ENCODE results near the gene HBS1L. TPM values are rescaled to one million over a fixed set of nuclear protein-coding genes. Genes with fewer than 3 reads are reported as not detected.
A peak's percentile ranks its signal among the peaks of the same experiment; 100 is the strongest.

The HBS1L gene
- total and polyA plus RNA-seq, 9 of the 15 experiments (the other 6 are each of a cell fraction or from before 2014, with no cell fraction given), result 101 to 199 (median 145) TPM

GRCh38 chr6:134956676-134957075 is 97.9 kb downstream of the HBS1L start:
- Histone ChIP-seq H3K4me1 (replicated peaks in 1 of 2; ENCODE audit: control insufficient read depth in 2 of 2, insufficient read depth in 2 of 2, low read length in 2 of 2) (no peaks in the 10 kb centered on the region), H3K27me3 (ENCODE audit: control insufficient read depth in 2 of 2, insufficient read depth in 2 of 2, low read length in 2 of 2) (no peaks in the 10 kb centered on the region), H3K9me1 (ENCODE audit: control insufficient read depth, insufficient read depth, low read length) (no peaks in the 10 kb centered on the region), H4K20me1 (replicated peaks; ENCODE audit: control insufficient read depth, insufficient read depth, low read length) (no peaks in the 10 kb centered on the region), H2AFZ (ENCODE audit: low read depth, low read length) (no peak overlapping the region), H3K9ac (ENCODE audit: insufficient read depth in 1 of 2, low read depth in 2 of 2, low read length in 2 of 2) (no peak overlapping the region), H3K27ac (ENCODE audit: extremely low read depth, low read depth, low read length) (no peak overlapping the region), H3K4me2 (ENCODE audit: insufficient read depth, low read length) (no peak overlapping the region), H3K79me2 (ENCODE audit: control insufficient read depth, insufficient read depth, low read length) (no peaks in the 10 kb centered on the region), H3K4me3 (no peak overlapping the region), H3K36me3 (ENCODE audit: control insufficient read depth, insufficient read depth, low read length) (peaks cover 10% of the 10 kb centered on the region; the same call in 2 of the 3 replicates), H3K9me3 (replicated peaks; ENCODE audit: control insufficient read depth, insufficient read depth, low read depth, low read length) (no peaks in the 10 kb centered on the region)
- TF ChIP-seq ZNF764 (CRISPR knock-in tag; IDR thresholded peaks at IDR 0.05; ENCODE audit: low read depth) (no peak), ZNF282 (CRISPR knock-in tag; IDR thresholded peaks at IDR 0.05) (no peak), ZNF408 (CRISPR knock-in tag; IDR thresholded peaks at IDR 0.05; ENCODE audit: low read depth) (no peak), MAFK (IDR thresholded peaks at IDR 0.05; ENCODE audit: low read length) (no peak)
- TF ChIP-seq, protein P1, sequence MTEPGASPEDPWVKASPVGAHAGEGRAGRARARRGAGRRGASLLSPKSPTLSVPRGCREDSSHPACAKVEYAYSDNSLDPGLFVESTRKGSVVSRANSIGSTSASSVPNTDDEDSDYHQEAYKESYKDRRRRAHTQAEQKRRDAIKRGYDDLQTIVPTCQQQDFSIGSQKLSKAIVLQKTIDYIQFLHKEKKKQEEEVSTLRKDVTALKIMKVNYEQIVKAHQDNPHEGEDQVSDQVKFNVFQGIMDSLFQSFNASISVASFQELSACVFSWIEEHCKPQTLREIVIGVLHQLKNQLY (CRISPR knock-in tag; conservative IDR thresholded peaks at IDR 0.05), result no peak
- POLR2A ChIA-PET, result no interaction called here
- BruUV-seq (replicated peaks), result no TSS peak
- CTCF ChIA-PET (ENCODE audit: low intra/inter-chr PET ratio), result no interaction called here
- ATAC-seq (no peak), FAIRE-seq (no peak), DNase-seq (ENCODE audit: extremely low read depth in 1 of 4, low spot score in 3 of 4) (no peak)
- intact Hi-C loops (cut with micrococcal nuclease) (no loop called here), in situ Hi-C loops (cut with MboI) (no loop called here)
- WGBS (ENCODE audit: insufficient coverage, low coverage, missing lambda C conversion rate), result 77% methylated on average over 2 of the region's 2 CpGs

DNA sequence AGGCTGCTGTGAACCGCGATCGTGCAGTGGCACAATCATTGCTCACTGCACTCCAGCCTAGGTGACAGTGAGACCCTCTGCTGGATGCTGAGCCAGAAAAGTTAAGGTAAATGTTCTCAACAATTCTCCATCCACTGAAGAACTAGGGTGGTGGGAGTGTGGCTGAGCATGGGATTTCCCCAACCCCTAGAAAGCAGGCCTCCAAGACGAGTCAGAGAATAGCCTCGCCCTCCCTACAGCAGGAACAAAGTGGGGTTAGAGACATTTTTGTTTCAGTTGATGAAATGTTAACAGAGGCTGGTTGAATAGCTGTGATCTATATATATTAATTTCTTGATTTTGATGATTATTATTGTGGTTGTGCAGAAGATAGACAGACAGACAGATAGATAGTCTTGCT is 98.6 kb downstream of the HBS1L start:
- TF ChIP-seq U2AF2 (optimal IDR thresholded peaks at IDR 0.05; ENCODE audit: low read depth, low read length), result no peak
- TF ChIP-seq GABPB1 (CRISPR knock-in tag; IDR thresholded peaks at IDR 0.05), result no peak
- no peak for TF ChIP-seq POLR2A (conservative IDR thresholded peaks at IDR 0.05)
- TF ChIP-seq ZNF717 (CRISPR knock-in tag; IDR thresholded peaks at IDR 0.05), result no peak
- TF ChIP-seq RUNX1 (IDR thresholded peaks at IDR 0.05; ENCODE audit: low read depth), result no peak
- TF ChIP-seq KDM4B (IDR thresholded peaks at IDR 0.05; ENCODE audit: borderline replicate concordance in 2 of 2, low read depth in 1 of 2), result no peak
- TF ChIP-seq BRF1 (IDR thresholded peaks at IDR 0.05; ENCODE audit: borderline replicate concordance, extremely low read depth, insufficient read length), result no peak
- TF ChIP-seq NCOR1 (IDR thresholded peaks at IDR 0.05), result no peak
- TF ChIP-seq SMARCE1 (IDR thresholded peaks at IDR 0.05), result no peak
- no peak for TF ChIP-seq GTF2F1 (IDR thresholded peaks at IDR 0.05; ENCODE audit: low read depth, low read length)
- TF ChIP-seq ZNF354B (CRISPR knock-in tag; IDR thresholded peaks at IDR 0.05), result no peak
- Histone ChIP-seq H3K9me1 (ENCODE audit: control insufficient read depth, insufficient read depth, low read length) (no peaks in the 10 kb centered on the region), H3K27me3 (ENCODE audit: control insufficient read depth in 2 of 2, insufficient read depth in 2 of 2, low read length in 2 of 2) (no peaks in the 10 kb centered on the region), H3K4me2 (ENCODE audit: insufficient read depth, low read length) (no peak overlapping the region), H3K36me3 (ENCODE audit: control insufficient read depth, insufficient read depth, low read length) (peaks cover 3% of the 10 kb centered on the region; the same call in 1 of the 3 replicates), H3K27ac (ENCODE audit: extremely low read depth, low read depth, low read length) (no peak overlapping the region), H4K20me1 (replicated peaks; ENCODE audit: control insufficient read depth, insufficient read depth, low read length) (no peaks in the 10 kb centered on the region), H3K4me3 (no peak overlapping the region), H3K9me3 (replicated peaks; ENCODE audit: control insufficient read depth, insufficient read depth, low read depth, low read length) (no peaks in the 10 kb centered on the region), H2AFZ (ENCODE audit: low read depth, low read length) (no peak overlapping the region), H3K9ac (ENCODE audit: insufficient read depth in 1 of 2, low read depth in 2 of 2, low read length in 2 of 2) (no peak overlapping the region), H3K79me2 (ENCODE audit: control insufficient read depth, insufficient read depth, low read length) (no peaks in the 10 kb centered on the region), H3K4me1 (replicated peaks in 1 of 2; ENCODE audit: control insufficient read depth in 2 of 2, insufficient read depth in 2 of 2, low read length in 2 of 2) (no peaks in the 10 kb centered on the region)
- no peak for DNase-seq (ENCODE audit: extremely low read depth in 1 of 4, low spot score in 3 of 4)
- FAIRE-seq, result no peak
- peak; percentile 15 for ATAC-seq
- in situ Hi-C loops (cut with MboI) (no loop called here), intact Hi-C loops (cut with micrococcal nuclease) (no loop called here)
- ChIA-PET CTCF (ENCODE audit: low intra/inter-chr PET ratio) (no interaction called here), POLR2A (no interaction called here)
- WGBS (ENCODE audit: insufficient coverage, low coverage, missing lambda C conversion rate), result 75% methylated on average over 5 of the region's 5 CpGs
- BruUV-seq (replicated peaks), result no TSS peak
